Sigmoid colon (tissue), 7 donors: ENCODE results near the gene SLC26A9. TPM values are rescaled to one million over a fixed set of nuclear protein-coding genes. Genes with fewer than 3 reads are reported as not detected.

Experiments used
- DNase-seq: peaks from one replicate; pipeline ENCODE4 v3.0.0-alpha.2; 2019
- H3K27ac ChIP-seq, 4 donors: fragments of 200-600 bp; sonication (generic); one replicate each; pipeline ENCODE4 v1.5.1; 2016 to 2019; ENCODE audit warnings: mild to moderate bottlenecking in 1 of 4
- H3K27me3 ChIP-seq, 3 donors: fragments of 200-600 bp; sonication (generic); one replicate each; pipeline ENCODE4 v1.5.1; 2019; ENCODE audit warnings: mild to moderate bottlenecking in 1 of 3
- H3K36me3 ChIP-seq, 4 donors: fragments of 200-600 bp; sonication (generic); one replicate each; pipeline ENCODE4 v1.5.1; 2016 to 2019
- H3K4me1 ChIP-seq, 4 donors: fragments of 200-600 bp; sonication (generic); one replicate each; pipeline ENCODE4 v1.5.1; 2017 to 2019
- H3K4me3 ChIP-seq, 4 donors: fragments of 200-600 bp; sonication (generic); one replicate each; pipeline ENCODE4 v1.5.1; 2017 to 2019; ENCODE audit warnings: mild to moderate bottlenecking in 2 of 4, moderate library complexity in 1 of 4
- H3K9me3 ChIP-seq, 4 donors: fragments of 200-600 bp in 3 of 4; sonication (generic) in 3 of 4; one replicate each; pipeline versions ENCODE4 v1.5.1 to v1.6.1; 2013 to 2019
- CTCF ChIP-seq, 4 experiments: fragments of 450-650 bp in 3 of 4; fragments of 200-600 bp in 1 of 4; IDR thresholded peaks; one replicate each; pipeline ENCODE4 v1.5.1; 2016 to 2019; ENCODE audit warnings: antibody characterized with exemption in 4 of 4, mild to moderate bottlenecking in 3 of 4, moderate library complexity in 2 of 4
- EP300 ChIP-seq, 4 donors: sonication (generic); formaldehyde crosslinking; IDR thresholded peaks; one replicate each; pipeline ENCODE4 v1.6.1; 2017; ENCODE audit warnings: antibody characterized with exemption in 4 of 4
- POLR2A ChIP-seq, 2 donors: fragments of 450-650 bp; IDR thresholded peaks; one replicate each; pipeline ENCODE4 v1.6.1; 2016; ENCODE audit warnings: antibody characterized with exemption in 2 of 2, mild to moderate bottlenecking in 2 of 2, moderate library complexity in 2 of 2
- POLR2AphosphoS5 ChIP-seq, 4 donors: sonication (generic); formaldehyde crosslinking; IDR thresholded peaks; one replicate each; pipeline ENCODE4 v1.6.1; 2017; ENCODE audit warnings: antibody characterized with exemption in 4 of 4
- WGBS, 2 donors: extraction: QIAGEN DNeasy Blood & Tissue Kit; methylation state at CpG; one replicate each; pipeline ENCODE4 v1.1.7; 2013; 5-methylcytosine and 5-hydroxymethylcytosine counted together
- intact Hi-C: fragments of 100-400 bp; cut with DNase I; formaldehyde crosslinking; loops from one replicate; pipeline ENCODE4 v1.15.1; 2023
- polyA plus RNA-seq, 3 donors: library from polyadenylated mRNA; stranded (reverse); fragments of 200-250 nt; gene quantifications; one replicate each; pipeline ENCODE4 v1.2.3, GENCODE V29; 2013
- total RNA-seq, 4 donors: library from RNA; depleted of rRNA; stranded (reverse); fragments of >200 nt; gene quantifications; one replicate each; pipeline ENCODE4 v1.1.0, GENCODE V29; 2016
- donor health status: healthy with polysubstance abuse.
- donor health status: Bipolar disorder and iron deficiency.
- donor health status: healthy.

The SLC26A9 gene
- total and polyA plus RNA-seq, 7 donors, result 0.60 TPM; not detected in 6

GRCh38 chr1:205924460-205924790 is 18.8 kb downstream of the SLC26A9 start:
- intact Hi-C loops, result no loop called here
- no peak for DNase-seq
- Histone ChIP-seq H3K36me3 (no peaks in the 10 kb centered on the region), H3K9me3 (no peaks in the 10 kb centered on the region), H3K4me1 (no peaks in the 10 kb centered on the region), H3K4me3 (no peak overlapping the region), H3K27ac (no peak overlapping the region), H3K27me3 (no peaks in the 10 kb centered on the region)
- TF ChIP-seq EP300 (IDR thresholded peaks at IDR 0.05) (no peak), CTCF (IDR thresholded peaks at IDR 0.05) (no peak), POLR2AphosphoS5 (IDR thresholded peaks at IDR 0.05) (no peak), POLR2A (IDR thresholded peaks at IDR 0.05) (no peak)

- no peaks in the 10 kb centered on the region for H3K27me3 ChIP-seq
Observed at GRCh38 chr1:205923651-205924459, 19.4 kb downstream of the SLC26A9 start.

GRCh38 chr1:205922806-205923205 is 20.4 kb downstream of the SLC26A9 start:
- no peaks in the 10 kb centered on the region for H3K4me1 ChIP-seq
- intact Hi-C loops, result no loop called here
- TF ChIP-seq POLR2AphosphoS5 (IDR thresholded peaks at IDR 0.05) (no peak), POLR2A (IDR thresholded peaks at IDR 0.05) (no peak), EP300 (IDR thresholded peaks at IDR 0.05) (no peak), CTCF (IDR thresholded peaks at IDR 0.05) (no peak)
- H3K9me3 ChIP-seq, result no peaks in the 10 kb centered on the region
- H3K36me3 ChIP-seq, result no peaks in the 10 kb centered on the region
- H3K27me3 ChIP-seq, result no peaks in the 10 kb centered on the region
- DNase-seq, result peak; percentile 22
- no peak overlapping the region for H3K27ac ChIP-seq
- H3K4me3 ChIP-seq, result no peak overlapping the region
- 81 to 95% methylated on average over 6 of the region's 6 CpGs for WGBS, 2 donors

More at GRCh38 chr1:205923651-205924459, 19.4 kb downstream of the SLC26A9 start:
- Histone ChIP-seq H3K9me3 (no peaks in the 10 kb centered on the region), H3K4me1 (no peaks in the 10 kb centered on the region), H3K27ac (no peak overlapping the region), H3K4me3 (no peak overlapping the region), H3K36me3 (no peaks in the 10 kb centered on the region)
- TF ChIP-seq CTCF (IDR thresholded peaks at IDR 0.05) (no peak), POLR2AphosphoS5 (IDR thresholded peaks at IDR 0.05) (no peak), POLR2A (IDR thresholded peaks at IDR 0.05) (no peak), EP300 (IDR thresholded peaks at IDR 0.05) (no peak)
- WGBS, 2 donors, result 88 to 93% methylated on average over 11 of the region's 11 CpGs
- peak; percentile 40 for DNase-seq
- intact Hi-C loops, result no loop called here

GRCh38 chr1:205922314-205922713 is 20.9 kb downstream of the SLC26A9 start:
- peak; percentile 25 for DNase-seq
- TF ChIP-seq POLR2A (IDR thresholded peaks at IDR 0.05) (no peak), CTCF (IDR thresholded peaks at IDR 0.05) (no peak)
- Histone ChIP-seq H3K9me3 (no peaks in the 10 kb centered on the region), H3K4me3 (no peak overlapping the region), H3K27ac (no peak overlapping the region), H3K36me3 (no peaks in the 10 kb centered on the region), H3K27me3 (no peaks in the 10 kb centered on the region), H3K4me1 (no peaks in the 10 kb centered on the region)
- intact Hi-C loops, result no loop called here
- WGBS, 2 donors, result 91 to 93% methylated on average over 6 of the region's 6 CpGs

GRCh38 chr1:205921570-205921909 is 21.7 kb downstream of the SLC26A9 start:
- intact Hi-C loops, result no loop called here
- Histone ChIP-seq H3K27ac (no peak overlapping the region), H3K4me3 (no peak overlapping the region), H3K27me3 (no peaks in the 10 kb centered on the region), H3K9me3 (no peaks in the 10 kb centered on the region), H3K4me1 (no peaks in the 10 kb centered on the region), H3K36me3 (no peaks in the 10 kb centered on the region)
- TF ChIP-seq EP300 (IDR thresholded peaks at IDR 0.05) (no peak), CTCF (IDR thresholded peaks at IDR 0.05) (no peak), POLR2AphosphoS5 (IDR thresholded peaks at IDR 0.05) (no peak), POLR2A (IDR thresholded peaks at IDR 0.05) (no peak)
- DNase-seq, result peak; percentile 52
- 93 to 94% methylated on average over 11 of the region's 11 CpGs for WGBS, 2 donors
